GM18499 (cell line): ENCODE results near the gene MED29.

ENCODE experiments used
- ATAC-seq: cut with Tn5 transposase; IDR thresholded peaks from one replicate; pipeline ENCODE4 v1.9.1; 2021; ENCODE audit warnings: moderate number of reproducible peaks; ENCODE audit not compliant: insufficient read depth, unreplicated experiment

Gene MED29

DNA sequence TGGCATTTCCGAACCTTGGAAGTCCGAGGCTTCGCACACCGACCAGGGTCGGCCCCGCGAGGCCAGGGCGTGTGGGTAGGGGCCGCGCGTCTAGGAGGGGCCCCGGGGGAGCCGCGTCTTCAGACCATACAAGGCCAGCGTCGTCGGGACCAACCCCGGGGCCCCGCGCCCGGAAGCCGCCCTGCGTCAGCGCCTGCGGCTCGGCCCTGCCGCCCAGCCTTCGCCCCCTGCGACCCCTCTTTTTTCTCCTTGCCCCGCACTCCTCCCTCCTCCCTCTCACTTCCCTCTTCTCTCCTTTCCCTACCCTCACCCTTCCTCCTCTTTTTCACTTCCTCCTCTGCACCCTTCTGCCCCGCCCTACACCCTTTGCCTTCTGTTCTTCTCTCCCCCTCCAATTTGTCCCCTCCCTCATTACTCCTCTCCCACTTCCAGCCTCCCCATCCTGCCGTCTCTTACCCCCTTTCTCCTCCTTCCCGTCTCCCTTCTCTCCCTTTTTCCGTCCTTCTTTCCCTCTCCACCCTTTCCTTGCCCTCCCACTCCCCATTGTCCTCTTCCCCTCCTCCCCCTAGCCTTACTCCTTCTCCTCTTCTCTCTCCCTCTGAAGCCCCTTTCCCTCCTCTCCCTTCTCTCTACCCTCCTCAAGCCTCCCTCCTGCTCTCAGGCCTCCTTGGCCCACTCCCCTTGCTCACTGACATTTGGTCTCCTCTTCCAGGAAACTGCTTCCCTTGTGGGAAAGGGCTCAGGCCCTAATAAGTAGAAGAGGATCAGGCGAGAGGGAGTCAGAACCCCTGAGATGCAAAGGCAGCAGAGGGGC is 19.0 kb downstream of the MED29 start:
- ATAC-seq: no peak

DNA sequence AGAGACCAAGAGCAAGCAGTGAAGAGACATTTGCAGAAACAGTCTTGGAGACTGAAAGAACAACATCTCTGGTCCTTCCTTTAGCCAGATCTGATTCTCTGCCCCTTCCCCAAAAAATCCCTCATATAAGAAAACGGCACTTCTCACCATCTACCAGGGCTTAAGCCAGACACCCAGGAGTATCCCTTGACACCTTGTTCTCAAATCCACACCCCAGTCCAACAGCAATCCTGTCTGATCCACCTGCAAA is 19.6 kb downstream of the MED29 start:
- no peak for ATAC-seq

DNA sequence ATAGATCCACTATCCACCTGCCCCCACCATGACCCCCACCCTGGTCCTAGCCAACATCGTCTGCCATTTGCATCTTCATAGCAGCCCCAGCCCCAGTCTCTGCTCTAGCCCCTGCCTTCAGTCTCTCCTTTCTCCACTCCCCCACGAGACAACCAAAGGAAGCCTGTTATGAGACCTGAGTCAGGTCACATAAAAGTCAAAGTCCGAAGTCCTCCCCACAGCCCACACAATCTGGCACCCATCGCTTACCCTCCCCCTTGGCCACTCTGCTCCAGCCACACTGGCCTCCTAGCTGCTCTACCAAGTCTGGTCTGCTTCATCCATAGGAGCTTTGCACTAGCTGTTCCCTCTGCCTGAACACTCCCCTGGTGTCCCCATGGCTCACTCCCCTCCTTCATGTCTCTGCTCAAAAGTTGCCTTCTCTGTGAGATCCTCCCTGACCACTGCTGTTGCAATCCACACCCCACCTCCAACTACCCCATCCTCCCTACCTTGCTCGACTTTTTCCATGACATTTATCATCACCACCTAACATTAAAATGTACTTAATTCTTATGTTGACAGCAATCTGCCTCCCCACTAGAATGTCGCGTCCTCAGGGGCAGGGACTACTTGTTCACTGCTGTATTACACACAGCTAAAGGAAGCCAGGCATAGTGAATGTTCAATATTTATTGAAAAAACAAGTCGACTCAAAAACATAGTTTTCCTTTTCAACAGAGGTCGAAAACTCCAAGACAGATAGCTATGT is 20.1 kb downstream of the MED29 start:
- no peak for ATAC-seq

DNA sequence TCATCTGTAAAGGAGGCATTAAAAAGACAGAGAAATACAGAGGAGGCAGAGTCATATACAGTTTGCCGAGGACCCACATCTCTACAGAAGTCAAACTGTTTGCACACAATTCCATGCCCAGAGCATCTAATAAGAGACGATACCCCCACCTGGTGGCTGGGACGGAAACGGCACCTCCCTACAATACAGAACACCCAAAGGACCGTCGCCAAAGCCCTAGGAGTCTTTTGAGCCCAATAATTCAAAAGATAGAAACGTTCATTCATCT is 20.6 kb downstream of the MED29 start:
- ATAC-seq: peak; percentile 28

DNA sequence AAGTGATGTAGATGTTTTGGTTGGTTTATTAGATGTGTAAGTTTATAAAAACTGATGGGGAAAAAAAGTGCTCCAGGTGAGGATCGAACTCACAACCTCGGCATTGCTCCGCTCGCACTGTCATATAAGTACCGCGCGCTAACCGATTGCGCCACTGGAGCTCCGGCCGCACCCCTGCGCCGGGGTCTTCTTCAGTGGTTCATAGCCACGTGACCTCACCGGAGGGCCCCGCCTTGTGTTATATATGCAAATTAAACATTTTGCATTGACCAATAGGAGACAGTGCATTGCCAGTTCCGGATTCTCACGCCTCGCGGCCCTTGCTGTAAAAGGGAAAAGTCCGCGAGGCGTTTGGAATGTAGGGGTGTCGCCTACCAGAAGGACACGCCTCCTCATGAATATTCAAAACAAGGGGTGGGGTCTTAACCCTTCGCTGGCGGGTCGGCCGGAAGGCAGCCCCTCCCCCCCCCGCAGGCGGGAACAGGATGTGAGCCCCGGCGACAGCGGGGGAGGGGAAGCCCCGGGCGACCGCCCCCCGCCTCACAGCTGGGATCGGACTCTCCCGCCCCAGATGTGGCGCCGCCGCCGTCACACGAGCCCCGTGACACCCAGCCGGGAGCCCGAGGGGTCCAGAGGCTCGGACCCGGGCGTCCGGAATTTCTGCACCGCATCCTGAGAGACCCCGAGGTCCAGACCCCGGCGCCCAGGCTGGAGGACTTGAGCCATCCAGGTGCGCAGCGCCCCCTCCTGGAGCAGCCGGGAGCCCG is 21.1 kb downstream of the MED29 start, which contains the start of gene PLEKHG2:
Gene PLEKHG2, plus strand, starts transcription at position 570 of the 767 bp plus-strand sequence. CDS start 1,418 bp downstream, outside the sequence.
- peak; percentile 38 for ATAC-seq

DNA sequence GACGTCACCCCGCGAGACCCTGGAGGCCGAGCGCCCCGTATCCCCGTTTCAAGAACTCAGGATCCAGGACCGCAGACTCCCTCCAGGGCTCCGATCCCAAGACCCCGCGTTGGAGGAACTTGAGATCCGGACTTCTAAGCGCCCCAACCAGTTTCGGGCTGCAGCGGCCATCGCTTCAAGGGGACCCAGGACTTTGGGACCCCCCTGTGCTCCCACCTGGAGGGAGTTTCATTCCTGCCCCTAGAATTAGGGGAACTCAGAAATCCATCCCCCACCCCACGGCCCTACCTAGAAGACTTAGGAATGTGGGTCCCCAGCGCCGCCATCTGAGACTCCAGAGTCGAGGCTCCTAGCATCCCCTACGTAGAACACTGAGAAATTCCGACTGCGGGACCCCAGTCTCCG is 21.7 kb downstream of the MED29 start:
- ATAC-seq: no peak

DNA sequence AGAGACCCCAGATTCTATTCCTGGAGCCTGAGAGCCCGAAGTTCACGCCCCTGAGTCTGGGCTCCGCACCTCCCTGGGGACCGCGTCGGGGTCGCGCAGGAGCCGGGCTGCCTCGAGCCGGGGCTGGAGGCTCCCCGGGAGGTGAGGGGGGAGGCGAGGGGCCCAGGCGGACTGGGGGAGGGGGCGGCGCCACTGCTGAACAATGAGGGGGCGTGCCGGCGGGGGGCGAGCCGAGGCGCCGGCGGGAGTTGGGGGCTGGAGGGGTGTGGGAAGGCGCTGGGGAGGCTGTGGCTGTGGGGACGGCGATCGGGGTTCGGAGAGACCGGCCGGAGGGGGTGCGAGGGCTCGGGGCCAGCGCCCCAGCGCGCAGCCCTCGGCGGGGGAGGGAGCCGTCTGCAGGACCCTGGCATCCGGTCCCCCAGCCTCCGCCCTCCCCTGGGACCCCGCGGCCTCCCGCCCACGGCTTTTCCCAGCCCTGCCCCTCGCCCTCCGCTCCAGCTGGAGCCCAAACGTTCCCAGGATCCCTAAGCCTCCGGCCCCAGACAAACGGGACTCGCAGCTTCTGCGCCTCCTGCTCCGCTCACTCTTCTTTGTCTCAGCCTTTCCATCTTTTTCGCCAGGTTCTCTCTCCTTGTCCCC is 22.2 kb downstream of the MED29 start:
- no peak for ATAC-seq

DNA sequence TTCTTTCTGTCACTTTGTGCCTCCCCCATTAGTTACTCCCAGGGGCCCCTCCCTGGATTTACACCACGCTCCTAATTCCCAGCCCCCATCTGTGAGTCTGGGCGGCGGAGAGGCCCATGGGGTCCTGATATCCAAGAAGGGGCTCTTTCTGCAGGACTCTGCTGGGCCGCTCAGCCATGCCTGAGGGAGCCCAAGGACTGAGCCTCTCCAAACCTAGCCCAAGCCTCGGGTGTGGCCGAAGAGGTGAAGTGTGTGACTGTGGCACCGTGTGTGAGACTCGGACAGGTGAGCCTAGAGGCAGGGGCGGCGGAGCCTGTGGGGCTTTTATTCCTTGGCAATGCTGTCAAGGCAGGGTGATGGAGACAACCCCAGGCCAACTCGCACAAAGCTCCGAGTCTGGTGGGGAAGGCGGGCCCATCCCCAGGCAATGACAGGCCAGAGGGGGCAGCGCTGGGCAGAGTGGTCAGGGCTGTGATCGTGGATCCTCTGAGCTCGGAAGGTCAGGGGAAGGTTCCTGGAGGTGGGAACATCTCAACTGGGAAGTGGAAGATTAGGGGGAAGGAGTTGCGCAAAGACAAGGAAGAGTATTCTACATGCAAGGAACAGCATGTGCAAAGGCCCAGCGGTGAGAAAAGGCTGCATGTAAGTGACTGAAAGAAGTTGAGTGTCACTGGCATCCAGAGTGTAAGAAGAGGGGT is 22.9 kb downstream of the MED29 start:
- no peak for ATAC-seq

DNA sequence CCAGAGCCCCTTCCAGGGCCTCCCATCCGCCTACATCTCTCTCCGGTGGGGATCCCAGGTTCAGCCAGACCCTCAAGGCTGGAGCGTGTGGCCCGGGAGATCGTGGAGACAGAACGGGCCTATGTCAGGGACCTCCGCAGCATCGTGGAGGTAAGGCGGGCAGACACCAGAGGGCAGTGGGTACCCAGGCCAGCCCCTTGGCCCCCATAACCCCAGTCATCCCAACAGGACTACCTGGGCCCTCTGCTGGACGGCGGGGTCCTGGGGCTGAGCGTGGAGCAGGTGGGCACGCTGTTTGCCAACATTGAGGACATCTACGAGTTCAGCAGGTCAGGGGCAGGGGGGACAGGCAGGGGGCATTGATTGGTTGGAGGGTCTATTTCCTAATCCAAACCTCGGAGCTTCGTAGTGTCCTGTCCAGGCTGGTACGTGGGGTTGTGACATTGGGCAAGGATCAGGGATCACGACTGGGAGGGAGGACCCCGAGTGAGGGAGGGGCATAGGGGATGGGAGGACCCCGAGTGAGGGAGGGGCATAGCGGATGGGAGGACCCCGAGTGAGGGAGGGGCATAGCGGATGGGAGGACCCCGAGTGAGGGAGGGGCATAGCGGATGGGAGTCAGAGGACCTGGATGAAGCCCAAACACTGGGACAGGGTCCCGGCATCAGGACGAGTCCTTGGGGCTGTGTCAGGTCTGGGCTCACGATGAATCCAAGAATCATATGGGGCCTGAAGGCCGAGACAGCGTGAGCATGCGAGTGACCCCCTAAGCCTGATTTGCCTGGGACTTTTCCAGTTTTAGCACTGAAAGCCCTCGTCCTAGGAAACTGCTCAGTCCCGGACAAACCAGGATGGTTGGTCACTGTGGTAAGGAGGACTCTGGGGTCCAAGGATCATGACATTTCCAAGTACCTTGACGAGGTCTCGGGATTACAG is 24.2 kb downstream of the MED29 start:
- ATAC-seq: no peak

DNA sequence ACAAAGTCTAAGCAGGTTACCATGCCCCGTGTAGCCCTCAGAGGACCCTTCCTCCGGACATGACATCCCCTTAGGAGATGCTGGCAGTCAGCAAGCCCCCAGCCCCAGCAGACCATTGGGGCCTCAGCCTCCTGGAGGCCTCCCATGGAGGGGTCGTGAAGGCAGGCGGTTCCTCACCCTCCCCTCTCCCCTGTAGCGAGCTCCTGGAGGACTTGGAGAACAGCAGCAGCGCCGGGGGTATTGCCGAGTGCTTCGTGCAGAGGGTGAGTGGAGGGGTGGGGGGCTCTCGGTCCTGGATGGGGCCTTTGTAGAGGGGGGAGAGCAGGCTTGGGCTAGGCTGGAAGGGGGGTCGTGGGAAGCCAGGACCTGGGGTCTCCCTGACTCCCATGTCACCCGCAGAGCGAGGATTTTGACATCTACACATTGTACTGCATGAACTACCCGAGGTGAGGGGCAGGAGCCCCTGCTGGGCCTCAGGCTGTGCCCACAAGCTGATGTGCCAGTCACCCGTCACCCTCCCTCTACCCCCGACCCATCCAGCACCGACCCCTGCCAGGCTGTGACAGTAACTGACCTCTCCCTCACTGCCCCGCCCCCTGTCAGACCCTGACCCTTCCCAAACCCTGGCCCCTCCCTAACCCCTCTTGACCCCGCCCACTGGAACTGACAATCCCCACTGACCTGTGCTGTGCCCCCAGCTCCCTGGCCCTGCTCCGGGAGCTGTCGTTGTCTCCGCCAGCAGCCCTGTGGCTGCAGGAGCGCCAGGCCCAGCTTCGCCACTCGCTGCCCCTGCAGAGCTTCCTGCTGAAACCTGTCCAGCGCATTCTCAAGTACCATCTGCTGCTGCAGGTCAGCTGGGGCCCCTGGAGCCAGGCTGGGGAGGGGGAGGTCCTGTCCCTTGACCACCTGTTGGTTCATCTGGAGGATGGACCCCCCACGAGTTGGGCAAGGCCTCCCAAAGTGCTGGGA is 25.3 kb downstream of the MED29 start:
- no peak for ATAC-seq

DNA sequence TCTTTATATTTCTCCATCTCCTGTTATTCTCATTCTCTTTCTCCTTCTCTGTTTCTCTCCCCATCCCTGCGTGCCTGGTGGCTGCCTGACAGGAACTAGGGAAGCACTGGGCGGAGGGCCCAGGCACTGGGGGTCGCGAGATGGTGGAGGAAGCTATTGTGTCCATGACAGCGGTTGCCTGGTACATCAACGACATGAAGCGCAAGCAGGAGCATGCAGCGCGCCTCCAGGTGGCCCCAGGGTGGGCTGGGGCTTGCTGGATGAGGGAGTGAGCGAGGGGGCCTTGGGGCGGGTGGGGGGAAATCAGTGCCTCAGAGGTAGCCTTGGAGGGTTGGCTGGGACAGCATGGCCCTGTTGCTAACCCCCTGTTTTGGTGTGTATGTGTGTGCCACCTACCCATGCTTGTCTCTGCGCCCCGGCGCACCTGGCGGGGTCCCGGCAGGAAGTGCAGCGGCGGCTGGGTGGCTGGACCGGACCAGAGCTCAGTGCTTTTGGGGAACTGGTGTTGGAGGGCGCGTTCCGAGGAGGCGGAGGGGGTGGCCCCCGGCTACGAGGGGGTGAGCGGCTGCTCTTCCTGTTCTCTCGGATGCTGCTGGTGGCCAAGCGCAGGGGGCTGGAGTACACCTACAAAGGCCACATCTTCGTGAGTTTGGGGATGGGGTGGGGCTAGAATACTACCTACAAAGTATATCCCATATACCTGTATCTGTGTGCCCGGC is 26.4 kb downstream of the MED29 start:
- ATAC-seq: no peak

DNA sequence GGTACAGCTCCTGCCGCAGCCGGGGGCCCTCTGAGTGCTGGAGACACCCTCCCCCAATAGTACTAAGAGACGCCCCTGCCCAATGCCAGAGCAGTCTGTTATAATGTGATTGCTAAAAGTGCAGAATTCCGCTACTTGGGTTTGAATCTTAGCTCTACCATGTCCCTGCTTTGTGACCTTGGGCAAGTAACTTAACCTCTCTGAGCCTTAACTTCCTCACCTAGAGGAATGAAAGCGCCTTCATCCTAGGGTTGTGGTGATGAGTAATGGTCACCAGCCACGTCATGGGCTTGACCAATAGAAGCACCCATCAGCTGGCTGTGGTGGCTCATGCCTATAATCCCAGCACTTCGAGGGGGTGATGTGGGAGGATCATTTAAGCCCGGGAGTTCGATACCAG is 27.8 kb downstream of the MED29 start:
- ATAC-seq: no peak

DNA sequence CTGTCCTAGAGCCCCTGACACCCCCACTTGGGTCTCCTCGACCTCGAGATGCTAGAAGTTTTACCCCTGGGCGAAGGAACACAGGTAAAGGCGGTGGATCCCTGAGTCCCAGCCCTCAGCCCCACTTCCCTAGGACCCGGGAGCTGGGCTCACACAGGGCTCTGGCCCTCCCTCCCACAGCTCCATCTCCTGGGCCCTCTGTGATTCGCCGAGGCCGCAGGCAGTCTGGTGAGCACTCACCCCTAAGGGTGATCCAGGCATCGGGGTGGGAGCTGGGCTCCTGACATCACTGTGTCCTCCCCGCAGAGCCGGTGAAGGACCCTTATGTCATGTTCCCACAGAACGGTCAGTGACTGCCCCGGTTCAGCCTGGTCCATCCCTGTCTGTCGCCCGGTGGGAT is 29.6 kb downstream of the MED29 start:
- ATAC-seq: no peak

DNA sequence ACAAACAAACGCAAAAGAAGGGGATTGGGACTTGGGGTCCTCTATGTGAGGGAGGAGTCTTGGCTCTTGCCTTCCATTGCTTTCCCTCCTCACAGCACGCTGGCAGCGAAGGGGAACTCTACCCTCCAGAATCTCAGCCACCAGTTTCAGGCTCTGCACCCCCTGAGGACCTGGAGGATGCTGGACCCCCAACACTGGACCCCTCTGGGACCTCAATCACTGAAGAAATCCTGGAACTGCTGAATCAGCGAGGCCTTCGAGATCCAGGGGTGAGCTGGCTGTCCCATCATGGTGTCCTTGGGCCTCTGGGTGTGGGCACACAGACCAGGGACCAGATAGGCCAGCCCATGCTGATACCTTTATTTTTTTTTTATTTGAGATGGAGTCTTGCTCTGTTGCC is 30.8 kb downstream of the MED29 start:
- no peak for ATAC-seq

DNA sequence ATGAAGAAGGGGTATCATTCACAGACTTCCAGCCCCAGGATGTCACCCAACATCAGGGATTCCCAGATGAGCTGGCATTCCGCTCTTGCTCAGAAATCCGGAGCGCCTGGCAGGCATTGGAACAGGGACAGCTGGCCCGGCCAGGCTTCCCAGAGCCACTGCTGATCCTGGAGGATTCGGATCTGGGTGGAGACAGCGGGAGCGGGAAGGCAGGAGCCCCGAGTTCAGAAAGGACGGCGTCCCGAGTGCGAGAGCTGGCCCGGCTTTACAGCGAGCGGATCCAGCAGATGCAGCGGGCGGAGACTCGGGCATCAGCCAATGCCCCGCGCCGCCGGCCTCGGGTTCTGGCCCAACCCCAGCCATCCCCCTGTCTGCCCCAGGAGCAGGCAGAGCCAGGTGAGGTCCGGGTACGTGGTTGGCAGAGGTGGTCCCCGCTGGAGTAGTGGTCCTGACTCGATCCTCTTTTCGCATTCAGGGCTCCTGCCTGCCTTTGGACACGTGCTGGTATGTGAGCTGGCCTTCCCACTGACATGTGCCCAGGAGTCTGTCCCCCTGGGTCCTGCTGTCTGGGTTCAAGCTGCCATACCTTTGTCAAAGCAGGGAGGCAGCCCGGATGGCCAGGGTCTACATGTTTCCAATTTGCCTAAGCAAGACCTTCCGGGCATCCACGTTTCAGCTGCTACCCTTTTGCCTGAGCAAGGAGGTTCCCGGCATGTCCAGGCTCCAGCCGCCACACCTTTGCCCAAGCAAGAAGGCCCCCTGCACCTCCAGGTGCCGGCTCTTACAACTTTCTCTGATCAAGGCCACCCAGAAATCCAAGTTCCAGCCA is 32.3 kb downstream of the MED29 start:
- no peak for ATAC-seq

DNA sequence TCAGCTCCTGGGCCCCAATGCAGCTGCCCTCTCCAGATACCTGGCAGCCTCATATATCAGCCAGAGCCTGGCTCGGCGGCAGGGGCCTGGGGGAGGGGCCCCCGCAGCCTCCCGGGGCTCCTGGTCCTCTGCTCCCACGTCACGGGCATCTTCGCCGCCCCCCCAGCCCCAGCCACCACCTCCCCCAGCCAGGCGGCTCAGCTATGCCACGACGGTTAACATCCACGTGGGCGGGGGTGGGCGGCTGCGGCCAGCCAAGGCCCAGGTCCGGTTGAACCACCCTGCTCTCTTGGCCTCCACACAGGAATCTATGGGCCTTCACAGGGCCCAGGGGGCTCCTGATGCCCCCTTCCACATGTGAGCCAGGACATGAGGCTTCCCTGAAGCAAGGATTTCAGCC is 33.8 kb downstream of the MED29 start:
- ATAC-seq: no peak

DNA sequence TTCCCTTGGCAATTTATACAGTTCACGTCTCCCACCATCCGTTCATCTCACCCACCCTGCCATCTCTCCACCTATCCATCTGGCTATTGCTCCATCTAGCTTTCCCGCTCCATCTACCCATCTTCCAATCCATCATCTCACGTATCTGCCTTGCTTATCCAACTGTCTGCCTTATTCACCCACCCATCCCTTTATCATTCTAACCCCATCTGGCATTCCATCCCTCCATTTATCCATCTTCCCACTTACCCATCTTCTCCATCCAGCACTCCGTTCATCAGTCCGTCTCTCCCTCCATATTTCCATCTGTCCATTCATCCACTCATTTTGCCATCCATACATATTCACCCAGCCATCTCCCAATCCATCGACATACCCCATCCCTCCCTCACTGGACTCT is 34.6 kb downstream of the MED29 start:
- no peak for ATAC-seq
